ENCODE data around the gene RRAS.

Gene RRAS

GRCh38 chr19:49651029-49651819 lies 11.3 kb upstream of the RRAS start:
- TF ChIP-seq CTCF (conservative IDR thresholded peaks at IDR 0.05; ENCODE audit: control insufficient read depth, insufficient read depth, low read depth, low read length): no peak
- DNase-seq (ENCODE audit: low read depth): no peak
- H3K4me3 ChIP-seq (ENCODE audit: control insufficient read depth, low read depth, low read length): no peak overlapping the region

- TF ChIP-seq CTCF (conservative IDR thresholded peaks at IDR 0.05; ENCODE audit: control insufficient read depth, insufficient read depth, low read depth, low read length): no peak
- H3K4me3 ChIP-seq (ENCODE audit: control insufficient read depth, low read depth, low read length): no peak overlapping the region
- DNase-seq (ENCODE audit: low read depth): no peak
Observed at GRCh38 chr19:49646586-49646985, 6.6 kb upstream of the RRAS start.

GRCh38 chr19:49645995-49646394 lies 6.1 kb upstream of the RRAS start:
- no peak overlapping the region for H3K4me3 ChIP-seq (ENCODE audit: control insufficient read depth, low read depth, low read length)
- no peak for DNase-seq (ENCODE audit: low read depth)
- no peak for TF ChIP-seq CTCF (conservative IDR thresholded peaks at IDR 0.05; ENCODE audit: control insufficient read depth, insufficient read depth, low read depth, low read length)

GRCh38 chr19:49645592-49645991 lies 5.6 kb upstream of the RRAS start:
- no peak overlapping the region for H3K4me3 ChIP-seq (ENCODE audit: control insufficient read depth, low read depth, low read length)
- no peak for DNase-seq (ENCODE audit: low read depth)

GRCh38 chr19:49643466-49643865 lies 3.5 kb upstream of the RRAS start:
- no peak for TF ChIP-seq CTCF (conservative IDR thresholded peaks at IDR 0.05; ENCODE audit: control insufficient read depth, insufficient read depth, low read depth, low read length)
- peak overlapping the region; percentile 99 for H3K4me3 ChIP-seq (ENCODE audit: control insufficient read depth, low read depth, low read length)
- no peak for DNase-seq (ENCODE audit: low read depth)

More at GRCh38 chr19:49645592-49645991, 5.6 kb upstream of the RRAS start:
- no peak for TF ChIP-seq CTCF (conservative IDR thresholded peaks at IDR 0.05; ENCODE audit: control insufficient read depth, insufficient read depth, low read depth, low read length)

- TF ChIP-seq CTCF (conservative IDR thresholded peaks at IDR 0.05; ENCODE audit: control insufficient read depth, insufficient read depth, low read depth, low read length): no peak
- H3K4me3 ChIP-seq (ENCODE audit: control insufficient read depth, low read depth, low read length): peak overlapping the region; percentile 99
- DNase-seq (ENCODE audit: low read depth): no peak
Observed at GRCh38 chr19:49642492-49643035, 2.6 kb upstream of the RRAS start.

Data from fibroblast of mammary gland (primary cell).